CD14-positive monocyte (primary cell): ENCODE results near the gene TAF4. TPM values are rescaled to one million over a fixed set of nuclear protein-coding genes. Genes with fewer than 3 reads are reported as not detected.
A peak's percentile ranks its signal among the peaks of the same experiment; 100 is the strongest.

Source experiments
- DNase-seq, 3 donors: peaks; one replicate each; pipeline ENCODE4 v3.0.0-alpha.2; 2011 to 2022
- H2AFZ ChIP-seq: 2 replicates; pipeline ENCODE4 v1.6.0; 2012; ENCODE audit warnings: mild to moderate bottlenecking, low read depth, low read length, inconsistent platforms; ENCODE audit not compliant: insufficient read depth, poor library complexity, severe bottlenecking
- H3K27ac ChIP-seq, 2 donors: 1 replicate in 1 of 2; 2 replicates in 1 of 2; pipeline ENCODE4 v1.5.1; 2012 to 2013; ENCODE audit warnings: low read length in 2 of 2, control low read depth in 1 of 2, inconsistent platforms in 1 of 2, low read depth in 1 of 2, mild to moderate bottlenecking in 1 of 2
- H3K27me3 ChIP-seq, 2 donors: one replicate each; pipeline versions ENCODE4 v1.6.0 to v1.6.1; 2011 to 2013; ENCODE audit warnings: low read length in 2 of 2; ENCODE audit not compliant: control insufficient read depth in 2 of 2, insufficient read depth in 2 of 2
- H3K36me3 ChIP-seq, 2 donors: replicated peaks in 1 of 2; 1 replicate in 1 of 2; 2 replicates in 1 of 2; pipeline versions ENCODE4 v1.5.1 to v1.6.1; 2012 to 2013; ENCODE audit warnings: low read length in 2 of 2, control low read depth in 1 of 2, inconsistent platforms in 1 of 2, mild to moderate bottlenecking in 1 of 2; ENCODE audit not compliant: insufficient read depth in 2 of 2, control insufficient read depth in 1 of 2
- H3K4me1 ChIP-seq, 2 donors: 1 replicate in 1 of 2; 2 replicates in 1 of 2; pipeline versions ENCODE4 v1.5.1 to v1.6.1; 2012 to 2013; ENCODE audit warnings: low read length in 2 of 2, control low read depth in 1 of 2, inconsistent platforms in 1 of 2, mild to moderate bottlenecking in 1 of 2, moderate library complexity in 1 of 2; ENCODE audit not compliant: insufficient read depth in 2 of 2, control insufficient read depth in 1 of 2
- H3K4me2 ChIP-seq: replicated peaks from 2 replicates; pipeline ENCODE3; 2012; ENCODE audit warnings: low read length, moderate library complexity, mild to moderate bottlenecking; ENCODE audit not compliant: poor library complexity, severe bottlenecking; ENCODE audit errors: extremely low read depth
- H3K4me3 ChIP-seq, 3 experiments: fragments of 200-600 bp in 1 of 3; sonication (generic) in 1 of 3; replicated peaks in 1 of 3; 1 replicate in 2 of 3; 2 replicates in 1 of 3; pipeline ENCODE4 v1.5.1; 2011 to 2013; ENCODE audit warnings: low read length in 3 of 3, mild to moderate bottlenecking in 3 of 3, control low read depth in 2 of 3, low read depth in 2 of 3, inconsistent platforms in 1 of 3, moderate library complexity in 1 of 3
- H3K79me2 ChIP-seq: 2 replicates; pipeline ENCODE4 v1.6.0; 2012; ENCODE audit warnings: mild to moderate bottlenecking, control low read depth, inconsistent platforms, low read length, moderate library complexity; ENCODE audit not compliant: insufficient read depth
- H3K9ac ChIP-seq: 2 replicates; pipeline ENCODE4 v1.6.0; 2017; ENCODE audit warnings: low read length, mild to moderate bottlenecking; ENCODE audit not compliant: insufficient read depth, poor library complexity, severe bottlenecking
- H3K9me3 ChIP-seq, 2 donors: replicated peaks in 1 of 2; 1 replicate in 1 of 2; 2 replicates in 1 of 2; pipeline versions ENCODE4 v1.5.1 to v1.6.1; 2012 to 2013; ENCODE audit warnings: low read length in 2 of 2, control low read depth in 1 of 2; ENCODE audit not compliant: control insufficient read depth in 1 of 2, insufficient read depth in 1 of 2
- H4K20me1 ChIP-seq: 2 replicates; pipeline ENCODE4 v1.6.0; 2012; ENCODE audit warnings: mild to moderate bottlenecking, low read length, control low read depth, moderate library complexity; ENCODE audit not compliant: insufficient read depth
- H3K27ac Mint-ChIP-seq, 7 donors: one replicate each; pipeline ENCODE4 v1.8.0; 2020; ENCODE audit warnings: mild to moderate bottlenecking in 7 of 7, mixed read lengths in 7 of 7, moderate library complexity in 6 of 7, inconsistent platforms in 2 of 7
- H3K27me3 Mint-ChIP-seq, 3 donors: one replicate each; pipeline ENCODE4 v1.8.0; 2021 to 2022; ENCODE audit warnings: low read depth in 3 of 3, mild to moderate bottlenecking in 3 of 3, mixed read lengths in 3 of 3, moderate library complexity in 3 of 3, inconsistent platforms in 1 of 3
- H3K36me3 Mint-ChIP-seq, 2 donors: one replicate each; pipeline ENCODE4 v1.8.0; 2020; ENCODE audit warnings: mixed read lengths in 2 of 2, inconsistent platforms in 1 of 2, mild to moderate bottlenecking in 1 of 2
- H3K4me1 Mint-ChIP-seq: one replicate; pipeline ENCODE4 v1.8.0; 2020; ENCODE audit warnings: mild to moderate bottlenecking, mixed read lengths
- H3K4me3 Mint-ChIP-seq, 2 donors: one replicate each; pipeline ENCODE4 v1.8.0; 2020; ENCODE audit warnings: mild to moderate bottlenecking in 2 of 2, mixed read lengths in 2 of 2, moderate library complexity in 1 of 2
- H3K9me3 Mint-ChIP-seq, 7 donors: one replicate each; pipeline ENCODE4 v1.8.0; 2020 to 2022; ENCODE audit warnings: mixed read lengths in 7 of 7, mild to moderate bottlenecking in 6 of 7, moderate library complexity in 6 of 7, inconsistent platforms in 2 of 7
- CTCF ChIP-seq: fragments of 200-600 bp; IDR thresholded peaks from one replicate; pipeline ENCODE4 v1.8.0; 2022; ENCODE audit warnings: antibody characterized with exemption, mild to moderate bottlenecking
- WGBS: methylation state at CpG from one replicate; pipeline ENCODE4 v1.1.5; 2013; ENCODE audit warnings: missing lambda C conversion rate; ENCODE audit not compliant: insufficient coverage; 5-methylcytosine and 5-hydroxymethylcytosine counted together
- intact Hi-C, 2 donors: fragments of 100-400 bp; cut with micrococcal nuclease; formaldehyde crosslinking; loops; one replicate each; pipeline versions ENCODE4 v1.15.0 to v1.15.1; 2023
- polyA plus RNA-seq, 3 donors: library from polyadenylated mRNA; depleted of rRNA in 1 of 3; unstranded in 2 of 3; stranded (reverse) in 1 of 3; fragments of 300-500 nt in 2 of 3; fragments of >200 nt in 1 of 3; fragmentation: Illumina TruSeq in 2 of 3; gene quantifications; 1 replicate in 2 of 3; 2 replicates in 1 of 3; pipeline ENCODE4 v1.2.3, GENCODE V29; 2012 to 2021

TAF4 gene
- polyA plus RNA-seq, 3 donors: 0.48 to 14.9 (median 0.99) TPM

- H2AFZ ChIP-seq: no peak overlapping the region
- H4K20me1 ChIP-seq: peaks cover 60% of the 10 kb centered on the region
- no peak overlapping the region for H3K4me3 ChIP-seq
- Mint-ChIP-seq H3K9me3 (peaks cover 0 to 1% (median 0%) of the 10 kb centered on the region in 7 donors), H3K4me3 (no peak overlapping the region), H3K27ac (peak overlapping the region in 6 of 7 donors; percentile 21 to 72 (median 64)), H3K27me3 (no peaks in the 10 kb centered on the region), H3K4me1 (peaks cover 14% of the 10 kb centered on the region), H3K36me3 (peaks cover 27 to 45% of the 10 kb centered on the region in 2 donors)
- H3K79me2 ChIP-seq: peaks cover 44% of the 10 kb centered on the region
- H3K27me3 ChIP-seq: no peaks in the 10 kb centered on the region
- peaks cover 0 to 9% of the 10 kb centered on the region in 2 donors for H3K4me1 ChIP-seq
- no peaks in the 10 kb centered on the region for H3K9me3 ChIP-seq
- no peak overlapping the region for H3K9ac ChIP-seq
- intact Hi-C loops: loop anchor here in 1 of 2 donors (5.0 kb wide), 1 partner anchor 142 kb away; no protein-coding TSS in a partner anchor
- no peak overlapping the region for H3K27ac ChIP-seq
- WGBS: 88% methylated on average over 14 of the region's 14 CpGs
- no peak overlapping the region for H3K4me2 ChIP-seq
- DNase-seq: no peak
- TF ChIP-seq CTCF: no peak
- H3K36me3 ChIP-seq: peaks cover 30 to 47% of the 10 kb centered on the region in 2 donors
Measured at GRCh38 chr20:62014889-62015537, 50.7 kb downstream of the TAF4 start.

GRCh38 chr20:62014488-62014775, 51.2 kb downstream of the TAF4 start:
- H3K9me3 ChIP-seq: no peaks in the 10 kb centered on the region
- Mint-ChIP-seq H3K9me3 (peaks cover 0 to 1% (median 0%) of the 10 kb centered on the region in 7 donors), H3K27me3 (no peaks in the 10 kb centered on the region), H3K36me3 (peaks cover 33 to 51% of the 10 kb centered on the region in 2 donors), H3K4me3 (no peak overlapping the region), H3K4me1 (peaks cover 14% of the 10 kb centered on the region), H3K27ac (peak overlapping the region in 2 of 7 donors; percentile 32 to 55)
- peaks cover 0 to 9% of the 10 kb centered on the region in 2 donors for H3K4me1 ChIP-seq
- no peak for TF ChIP-seq CTCF
- peaks cover 54% of the 10 kb centered on the region for H4K20me1 ChIP-seq
- WGBS: 94% methylated on average over 10 of the region's 12 CpGs
- H2AFZ ChIP-seq: no peak overlapping the region
- intact Hi-C loops: loop anchor here in 1 of 2 donors (5.0 kb wide), 1 partner anchor 143 kb away; no protein-coding TSS in a partner anchor
- H3K27ac ChIP-seq: no peak overlapping the region
- H3K36me3 ChIP-seq: peaks cover 35 to 53% of the 10 kb centered on the region in 2 donors
- H3K9ac ChIP-seq: no peak overlapping the region
- no peak for DNase-seq
- peaks cover 39% of the 10 kb centered on the region for H3K79me2 ChIP-seq
- H3K4me3 ChIP-seq: no peak overlapping the region
- H3K4me2 ChIP-seq: no peak overlapping the region
- no peaks in the 10 kb centered on the region for H3K27me3 ChIP-seq
